GM23248 (cell line): ENCODE results near the gene ADK. TPM values are rescaled to one million over a fixed set of nuclear protein-coding genes. Genes with fewer than 3 reads are reported as not detected.

ENCODE experiments used
- DNase-seq: peaks from one replicate; pipeline ENCODE4 v3.0.0-alpha.2; 2015
- H2AFZ ChIP-seq: fragments of 200-600 bp; sonication (generic); 2 replicates; pipeline ENCODE4 v1.6.1; 2016; ENCODE audit warnings: antibody characterized with exemption
- H3F3A ChIP-seq: fragments of 200-600 bp; sonication (generic); 2 replicates; pipeline ENCODE4 v1.6.1; 2016; ENCODE audit warnings: mild to moderate bottlenecking, antibody characterized with exemption, mixed run types; ENCODE audit not compliant: insufficient read depth
- H3K27ac ChIP-seq: fragments of 200-600 bp; sonication (generic); 2 replicates; pipeline ENCODE4 v1.5.1; 2016; ENCODE audit warnings: mild to moderate bottlenecking
- H3K27me3 ChIP-seq: fragments of 200-600 bp; sonication (generic); replicated peaks from 2 replicates; pipeline ENCODE4 v1.6.1; 2016; ENCODE audit warnings: mild to moderate bottlenecking; ENCODE audit not compliant: insufficient read depth
- H3K36me3 ChIP-seq: fragments of 200-600 bp; sonication (generic); 2 replicates; pipeline ENCODE4 v1.6.1; 2016; ENCODE audit warnings: low read depth, mild to moderate bottlenecking
- H3K4me1 ChIP-seq: fragments of 200-600 bp; sonication (generic); 2 replicates; pipeline ENCODE4 v1.6.1; 2016; ENCODE audit warnings: mild to moderate bottlenecking; ENCODE audit not compliant: insufficient read depth
- H3K4me2 ChIP-seq: fragments of 200-600 bp; sonication (generic); one replicate; pipeline ENCODE4 v1.6.1; 2016; ENCODE audit warnings: mild to moderate bottlenecking; ENCODE audit not compliant: unreplicated experiment
- H3K4me3 ChIP-seq: fragments of 200-600 bp; sonication (generic); 2 replicates; pipeline ENCODE4 v1.5.1; 2016; ENCODE audit warnings: mild to moderate bottlenecking
- H3K79me2 ChIP-seq: fragments of 200-600 bp; sonication (generic); 2 replicates; pipeline ENCODE4 v1.6.1; 2016; ENCODE audit warnings: mild to moderate bottlenecking; ENCODE audit not compliant: insufficient read depth
- H3K9ac ChIP-seq: fragments of 200-600 bp; sonication (generic); 2 replicates; pipeline ENCODE4 v1.6.1; 2016; ENCODE audit warnings: mild to moderate bottlenecking
- H3K9me2 ChIP-seq: fragments of 200-600 bp; sonication (generic); 2 replicates; pipeline ENCODE4 v1.6.1; 2016; ENCODE audit warnings: mixed run types, mild to moderate bottlenecking, moderate library complexity; ENCODE audit not compliant: insufficient read depth
- H3K9me3 ChIP-seq: fragments of 200-600 bp; sonication (generic); one replicate; pipeline ENCODE4 v1.6.1; 2017; ENCODE audit warnings: low read depth
- H4K20me1 ChIP-seq: fragments of 200-600 bp; sonication (generic); 2 replicates; pipeline ENCODE4 v1.6.0; 2016; ENCODE audit not compliant: insufficient read depth
- EZH2 ChIP-seq: fragments of 200-600 bp; sonication (generic); IDR thresholded peaks from 2 replicates; pipeline ENCODE4 v1.6.1; 2018; ENCODE audit warnings: antibody characterized with exemption, mild to moderate bottlenecking; ENCODE audit not compliant: insufficient read depth, poor library complexity, severe bottlenecking
- EZH2phosphoT487 ChIP-seq: fragments of 200-600 bp; sonication (generic); IDR thresholded peaks from 2 replicates; pipeline ENCODE4 v1.6.1; 2018; ENCODE audit warnings: antibody characterized with exemption, moderate library complexity, mild to moderate bottlenecking, low read depth; ENCODE audit not compliant: insufficient read depth
- WGBS, 2 experiments: methylation state at CpG; one replicate each; pipeline ENCODE4 v1.1.6; 2015 to 2017; ENCODE audit warnings: low lambda C conversion rate in 2 of 2, low coverage in 1 of 2; ENCODE audit errors: missing lambda C conversion rate in 2 of 2; 5-methylcytosine and 5-hydroxymethylcytosine counted together
- in situ Hi-C: fragments of 300-500 bp; cut with MboI; formaldehyde crosslinking; loops from 2 replicates; pipeline ENCODE4 v1.15.0; 2020
- polyA plus RNA-seq: library from polyadenylated mRNA; unstranded; fragments of >200 nt; fragmentation: Nextera tagmentation; extraction: Ambion mirVana; gene quantifications from 2 replicates; pipeline ENCODE4 v1.2.1, GENCODE V29; 2016
- total RNA-seq: library from RNA; depleted of rRNA; stranded (reverse); fragments of >200 nt; shearing (Covaris generic); gene quantifications from 2 replicates; pipeline ENCODE4 v1.2.3, GENCODE V29; 2014

ADK gene
- total and polyA plus RNA-seq, 2 experiments from 2014 or later = 43.7 to 75.1 TPM

DNA sequence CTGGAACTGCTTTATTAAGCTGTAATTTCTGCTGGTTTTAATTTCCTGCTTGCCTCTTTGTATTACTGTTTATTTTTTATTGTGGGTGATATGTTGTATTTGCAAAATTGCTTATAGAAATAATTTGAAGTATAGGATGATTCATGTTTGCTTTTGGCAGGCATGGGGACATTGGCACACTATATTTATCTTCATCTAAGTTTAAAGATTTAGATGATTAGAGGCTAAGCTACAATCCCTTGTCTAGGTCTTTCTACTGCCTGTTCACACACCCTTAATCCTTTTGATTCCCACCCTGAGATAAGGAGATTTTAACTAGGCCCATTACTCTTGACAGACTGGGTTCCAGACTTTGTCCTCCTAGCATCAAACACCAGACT, 492.6 kb downstream of the ADK start:
- Histone ChIP-seq H3K27me3 (no peaks in the 10 kb centered on the region), H3K27ac (no peak overlapping the region), H3K9me3 (no peaks in the 10 kb centered on the region), H3K36me3 (no peaks in the 10 kb centered on the region), H3K9me2 (no peaks in the 10 kb centered on the region), H3F3A (no peaks in the 10 kb centered on the region), H2AFZ (no peak overlapping the region), H4K20me1 (no peaks in the 10 kb centered on the region), H3K79me2 (no peaks in the 10 kb centered on the region), H3K4me3 (no peak overlapping the region), H3K4me1 (no peaks in the 10 kb centered on the region), H3K9ac (no peak overlapping the region), H3K4me2 (no peak overlapping the region)
- TF ChIP-seq EZH2 (no peak), EZH2phosphoT487 (no peak)
- in situ Hi-C loops = no loop called here
- DNase-seq = no peak

DNA sequence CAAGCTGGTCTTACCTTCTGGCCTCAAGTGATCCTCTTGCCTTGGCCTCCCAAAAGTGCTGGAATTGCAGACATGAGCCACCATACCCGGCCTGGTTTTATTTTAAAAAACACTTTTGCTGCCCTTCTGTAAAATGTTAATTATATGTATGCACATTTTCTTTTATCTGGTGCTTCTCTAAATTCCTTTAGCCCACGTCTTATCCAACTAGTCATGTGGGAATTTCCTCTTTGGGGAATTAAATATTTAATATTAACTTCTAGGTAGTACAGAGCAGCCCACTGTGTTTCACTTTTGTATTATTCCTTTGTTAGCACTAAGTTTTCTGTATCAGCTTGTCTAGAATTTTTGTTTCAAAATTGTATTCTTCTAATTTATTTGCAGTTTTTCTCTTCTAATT, 493.7 kb downstream of the ADK start:
- in situ Hi-C loops = no loop called here
- WGBS, 2 experiments = 97 to 100% methylated on average over 2 of the region's 2 CpGs
- no peak for DNase-seq

DNA sequence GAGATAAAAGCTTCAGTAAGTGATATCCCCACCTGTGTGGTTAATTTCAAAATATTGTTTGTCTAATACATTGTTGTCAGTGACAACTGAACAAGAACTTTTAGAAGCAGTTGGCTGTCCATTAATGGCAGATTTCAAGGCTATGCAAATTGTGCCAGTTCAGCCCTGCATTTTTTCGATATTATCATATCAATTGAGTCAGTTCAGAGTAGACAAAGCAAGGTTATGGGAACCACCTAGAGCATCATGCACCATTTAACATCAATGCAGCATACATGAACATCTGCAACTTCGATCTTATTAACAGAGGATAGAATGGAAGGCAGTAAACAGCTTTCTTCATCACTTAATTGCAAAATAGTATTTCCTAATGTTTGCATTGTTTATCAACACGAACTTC, 494.7 kb downstream of the ADK start:
- no peaks in the 10 kb centered on the region for H3K27me3 ChIP-seq
- no peak for TF ChIP-seq EZH2phosphoT487
- TF ChIP-seq EZH2 = no peak
- DNase-seq = no peak
- H3K4me1 ChIP-seq = no peaks in the 10 kb centered on the region
- no peak overlapping the region for H3K27ac ChIP-seq
- in situ Hi-C loops = no loop called here
- no peaks in the 10 kb centered on the region for H3K9me3 ChIP-seq
- H3K36me3 ChIP-seq = no peaks in the 10 kb centered on the region
- no peaks in the 10 kb centered on the region for H3F3A ChIP-seq
- no peaks in the 10 kb centered on the region for H3K9me2 ChIP-seq
- H3K9ac ChIP-seq = no peak overlapping the region
- no peaks in the 10 kb centered on the region for H4K20me1 ChIP-seq
- no peak overlapping the region for H3K4me3 ChIP-seq
- no peak overlapping the region for H3K4me2 ChIP-seq
- no peak overlapping the region for H2AFZ ChIP-seq
- WGBS, 2 experiments = 97 to 100% methylated on average over 3 of the region's 3 CpGs
- H3K79me2 ChIP-seq = no peaks in the 10 kb centered on the region

More for the DNA sequence above, 493.7 kb downstream of the ADK start:
- no peaks in the 10 kb centered on the region for H3K27me3 ChIP-seq
- H3K27ac ChIP-seq = no peak overlapping the region
- H3K4me2 ChIP-seq = no peak overlapping the region
- no peak overlapping the region for H3K9ac ChIP-seq
- H3K4me1 ChIP-seq = no peaks in the 10 kb centered on the region
- H3K9me3 ChIP-seq = no peaks in the 10 kb centered on the region
- no peaks in the 10 kb centered on the region for H3K9me2 ChIP-seq
- H3K36me3 ChIP-seq = no peaks in the 10 kb centered on the region
- H3K4me3 ChIP-seq = no peak overlapping the region
- H2AFZ ChIP-seq = no peak overlapping the region
- no peaks in the 10 kb centered on the region for H4K20me1 ChIP-seq
- H3F3A ChIP-seq = no peaks in the 10 kb centered on the region
- no peaks in the 10 kb centered on the region for H3K79me2 ChIP-seq
- TF ChIP-seq EZH2phosphoT487 (no peak), EZH2 (no peak)

DNA sequence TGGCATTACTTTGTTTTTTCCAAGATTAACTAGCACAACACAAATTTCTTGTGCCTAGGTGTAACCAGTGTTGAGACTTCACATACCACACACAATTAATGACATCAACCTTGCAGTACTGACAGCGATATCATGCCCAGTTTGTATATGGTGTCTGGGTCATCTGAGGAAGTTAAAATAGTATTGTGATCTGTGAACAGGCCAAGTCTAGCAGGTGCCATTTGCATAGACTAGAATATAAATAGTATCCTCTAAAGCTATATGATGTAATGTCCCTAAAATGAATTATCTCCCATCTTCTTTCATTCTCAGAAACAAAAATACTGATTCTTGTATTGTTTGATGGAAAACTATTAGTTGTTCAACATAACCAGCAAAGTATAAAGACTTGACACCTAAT, 499.6 kb downstream of the ADK start:
- Histone ChIP-seq H3K4me2 (no peak overlapping the region), H3K9me3 (no peaks in the 10 kb centered on the region), H3K79me2 (no peaks in the 10 kb centered on the region), H3K27me3 (no peaks in the 10 kb centered on the region), H4K20me1 (no peaks in the 10 kb centered on the region), H3K9me2 (no peaks in the 10 kb centered on the region), H3K27ac (no peak overlapping the region), H3K4me1 (no peaks in the 10 kb centered on the region), H2AFZ (no peak overlapping the region), H3K36me3 (no peaks in the 10 kb centered on the region), H3K9ac (no peak overlapping the region), H3F3A (no peaks in the 10 kb centered on the region), H3K4me3 (no peak overlapping the region)
- WGBS, 2 experiments = 95 to 100% methylated on average over 1 of the region's 1 CpG
- TF ChIP-seq EZH2 = no peak
- no peak for TF ChIP-seq EZH2phosphoT487
- in situ Hi-C loops = no loop called here
- DNase-seq = no peak

DNA sequence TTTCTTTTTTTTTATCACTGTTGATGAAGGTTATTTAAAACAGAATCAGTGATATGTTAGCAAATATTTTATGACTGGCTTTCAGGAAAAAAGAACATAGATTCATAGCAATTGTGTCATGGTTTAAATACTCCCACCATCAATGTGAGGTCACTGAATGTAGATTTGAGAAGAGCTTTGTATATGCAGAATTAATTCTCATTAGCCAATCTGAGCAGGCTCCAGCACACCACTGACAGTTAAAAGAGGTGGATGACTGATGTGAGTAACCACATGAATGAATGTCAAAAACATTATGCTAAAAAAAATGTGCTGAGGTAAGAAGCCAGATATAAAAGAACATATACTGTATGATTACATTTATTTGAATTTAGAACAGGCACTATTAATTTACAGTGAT, 500.5 kb downstream of the ADK start:
- no peak for DNase-seq
- Histone ChIP-seq H3F3A (no peaks in the 10 kb centered on the region), H3K9me2 (no peaks in the 10 kb centered on the region), H3K9ac (no peak overlapping the region), H3K36me3 (no peaks in the 10 kb centered on the region), H4K20me1 (no peaks in the 10 kb centered on the region), H3K4me3 (no peak overlapping the region), H3K9me3 (no peaks in the 10 kb centered on the region), H3K27me3 (no peaks in the 10 kb centered on the region), H2AFZ (no peak overlapping the region), H3K79me2 (no peaks in the 10 kb centered on the region), H3K4me1 (no peaks in the 10 kb centered on the region), H3K27ac (no peak overlapping the region), H3K4me2 (no peak overlapping the region)
- in situ Hi-C loops = no loop called here
- TF ChIP-seq EZH2phosphoT487 = no peak
- TF ChIP-seq EZH2 = no peak
